CD4-positive, alpha-beta T cell treated with Interleukin-10 for 1 hour (primary cell): ENCODE measurements around the gene DEFB123.

Experiments
- DNase-seq: peaks from one replicate; pipeline ENCODE4 v3.0.0-alpha.2; 2020

Gene DEFB123

GRCh38 chr20:31474097-31474436, 33.6 kb downstream of the DEFB123 start:
- no peak for DNase-seq

GRCh38 chr20:31474758-31475427, 34.5 kb downstream of the DEFB123 start, which contains the start of the genes DEFB124 and REM1:
Gene DEFB124, minus strand, starts transcription at chr20:31475127. Its CDS starts 2,114 bp downstream, at chr20:31473013.
Gene REM1, plus strand, starts transcription at chr20:31475288. Its CDS starts 1,158 bp downstream, at chr20:31476446.
- DNase-seq: no peak

GRCh38 chr20:31475472-31476293, 35.3 kb downstream of the DEFB123 start:
- no peak for DNase-seq

GRCh38 chr20:31476294-31476585, 35.8 kb downstream of the DEFB123 start:
- no peak for DNase-seq

GRCh38 chr20:31476643-31477215, 36.3 kb downstream of the DEFB123 start:
- DNase-seq: no peak

- peak; percentile 16 for DNase-seq
Measured at GRCh38 chr20:31484001-31484400, 43.6 kb downstream of the DEFB123 start.

- DNase-seq: no peak
Measured at GRCh38 chr20:31485450-31486339, 45.3 kb downstream of the DEFB123 start.

GRCh38 chr20:31488115-31488514, 47.7 kb downstream of the DEFB123 start:
- no peak for DNase-seq

- no peak for DNase-seq
Measured at GRCh38 chr20:31489152-31489551, 48.7 kb downstream of the DEFB123 start.

GRCh38 chr20:31490752-31491151, 50.3 kb downstream of the DEFB123 start:
- DNase-seq: no peak

GRCh38 chr20:31494131-31494530, 53.7 kb downstream of the DEFB123 start:
- no peak for DNase-seq

- no peak for DNase-seq
Measured at GRCh38 chr20:31496761-31497295, 56.4 kb downstream of the DEFB123 start.

GRCh38 chr20:31497838-31498540, 57.6 kb downstream of the DEFB123 start:
- DNase-seq: no peak
